Activated CD8-positive, alpha-beta T cell treated with anti-CD3 and anti-CD28 coated beads, Interleukin-2, amount 10 ng/mL, durations not matched to agents 7 days and 5 days (primary cell): ENCODE data around the gene AGAP1. TPM values are rescaled to one million over a fixed set of nuclear protein-coding genes. Genes with fewer than 3 reads are reported as not detected.

Experiments used
- ATAC-seq: fragments of 150-1000 bp; cut with Tn5 transposase; one replicate; pipeline ENCODE4 v1.10.0; 2021; ENCODE audit warnings: moderate library complexity
- CTCF ChIA-PET: fragments of 350-600 bp; sonication (Branson Sonifier 250); formaldehyde crosslinking; loops from one replicate; lab custom pipeline; 2021; ENCODE audit warnings: antibody characterized with exemption; lab: Charles Lee
- POLR2A ChIA-PET: fragments of 350-600 bp; sonication (Branson Sonifier 250); formaldehyde crosslinking; loops from one replicate; lab custom pipeline; 2021; ENCODE audit warnings: antibody characterized with exemption; lab: Charles Lee
- DNase-seq: peaks from one replicate; pipeline ENCODE4 v3.0.0-alpha.2; 2020
- H3K27ac Mint-ChIP-seq: one replicate; pipeline ENCODE4 v1.8.0; 2021; ENCODE audit warnings: mild to moderate bottlenecking, mixed read lengths
- H3K27me3 Mint-ChIP-seq: one replicate; pipeline ENCODE4 v1.8.0; 2021; ENCODE audit warnings: low read depth, mixed read lengths
- H3K36me3 Mint-ChIP-seq: one replicate; pipeline ENCODE4 v1.8.0; 2021; ENCODE audit warnings: low read depth, mixed read lengths
- H3K4me1 Mint-ChIP-seq: one replicate; pipeline ENCODE4 v1.8.0; 2021; ENCODE audit warnings: low read depth, mixed read lengths
- H3K4me3 Mint-ChIP-seq: one replicate; pipeline ENCODE4 v1.8.0; 2021; ENCODE audit warnings: mild to moderate bottlenecking, mixed read lengths
- H3K9me3 Mint-ChIP-seq: one replicate; pipeline ENCODE4 v1.8.0; 2022; ENCODE audit warnings: mixed read lengths; ENCODE audit not compliant: insufficient read depth
- total RNA-seq, 2 experiments: library from RNA; stranded (reverse); gene quantifications; one replicate each; pipeline ENCODE4 v1.2.3, GENCODE V29; 2021

The AGAP1 gene
- total RNA-seq, 2 experiments from 2014 or later = 0.82 to 1.3 TPM

DNA sequence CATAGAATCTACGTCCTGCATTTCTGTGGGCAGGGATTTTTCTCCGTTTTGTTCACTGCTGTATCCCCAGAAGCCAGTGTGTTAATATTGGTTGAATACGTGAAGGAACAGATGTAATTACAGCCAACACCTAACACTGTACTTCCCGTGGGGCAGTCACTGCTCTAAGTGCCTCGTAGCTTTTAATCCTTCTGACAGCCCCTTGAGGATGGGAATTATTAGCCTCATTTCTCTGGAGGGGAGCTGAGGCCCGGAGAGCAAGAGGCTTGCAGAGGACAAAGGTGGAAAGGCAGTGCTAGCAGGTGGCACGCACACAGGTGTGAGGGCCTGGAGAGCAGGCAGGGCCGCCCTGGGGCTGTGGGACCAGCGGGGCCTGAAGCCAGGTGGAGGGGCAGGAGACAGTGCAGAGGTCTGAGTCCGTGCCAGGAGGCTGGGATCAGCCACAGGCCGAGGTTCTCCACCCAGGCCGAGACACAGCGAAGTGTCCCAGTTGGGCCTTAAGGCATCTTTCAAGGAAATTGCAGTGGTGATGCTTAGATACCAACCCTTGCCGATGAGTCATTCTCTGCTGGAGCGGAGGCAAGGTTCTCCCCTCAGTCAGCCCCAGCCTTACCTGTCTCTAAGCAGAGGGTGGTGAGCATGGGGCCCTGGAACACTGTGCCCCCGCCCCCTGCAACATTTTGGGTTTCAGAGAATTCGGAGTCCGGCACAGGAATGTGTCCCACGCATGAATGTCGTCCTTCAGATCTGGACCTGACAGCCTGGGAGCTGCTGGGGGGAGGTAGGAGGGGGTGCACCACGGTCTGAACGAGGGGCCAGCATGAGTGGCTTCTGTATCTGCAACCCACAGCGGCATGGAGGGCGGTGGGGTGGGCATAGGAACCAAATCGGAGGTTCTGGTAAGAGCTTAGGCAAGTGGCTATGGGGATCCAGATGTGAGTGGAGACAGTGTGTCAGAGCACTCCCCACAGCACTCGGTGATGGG, 551.7 kb downstream of the AGAP1 start:
- Mint-ChIP-seq H3K36me3 (no peaks in the 10 kb centered on the region), H3K4me3 (no peak overlapping the region), H3K27ac (no peak overlapping the region), H3K4me1 (peaks cover 5% of the 10 kb centered on the region), H3K27me3 (no peaks in the 10 kb centered on the region), H3K9me3 (no peaks in the 10 kb centered on the region)
- ATAC-seq (no peak), DNase-seq (no peak)
- ChIA-PET POLR2A (no interaction called here), CTCF (no interaction called here)

DNA sequence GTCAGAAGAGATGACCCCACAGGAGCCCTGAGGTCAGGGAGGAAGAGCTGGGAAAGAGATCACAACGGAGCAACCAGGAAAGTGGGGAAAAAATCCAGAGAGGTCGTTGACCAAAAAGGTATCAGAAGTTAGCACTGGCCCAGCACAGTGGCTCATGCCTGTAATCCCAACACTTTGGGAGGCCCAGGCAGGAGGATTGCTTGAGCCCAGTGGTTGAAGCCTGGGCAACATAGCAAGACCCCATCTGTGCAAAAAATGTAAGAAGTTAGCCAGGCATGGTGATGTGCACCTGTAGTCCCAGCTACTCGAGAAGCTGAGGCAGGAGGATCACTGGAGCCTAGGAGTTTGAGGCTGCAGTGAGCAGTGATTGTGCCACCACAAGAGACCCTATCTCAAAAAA, 552.9 kb downstream of the AGAP1 start:
- H3K27me3 Mint-ChIP-seq = no peaks in the 10 kb centered on the region
- no peaks in the 10 kb centered on the region for H3K36me3 Mint-ChIP-seq
- DNase-seq (no peak), ATAC-seq (no peak)
- H3K9me3 Mint-ChIP-seq = no peaks in the 10 kb centered on the region
- ChIA-PET POLR2A (no interaction called here), CTCF (no interaction called here)
- no peak overlapping the region for H3K4me3 Mint-ChIP-seq
- no peak overlapping the region for H3K27ac Mint-ChIP-seq
- H3K4me1 Mint-ChIP-seq = peaks cover 5% of the 10 kb centered on the region

DNA sequence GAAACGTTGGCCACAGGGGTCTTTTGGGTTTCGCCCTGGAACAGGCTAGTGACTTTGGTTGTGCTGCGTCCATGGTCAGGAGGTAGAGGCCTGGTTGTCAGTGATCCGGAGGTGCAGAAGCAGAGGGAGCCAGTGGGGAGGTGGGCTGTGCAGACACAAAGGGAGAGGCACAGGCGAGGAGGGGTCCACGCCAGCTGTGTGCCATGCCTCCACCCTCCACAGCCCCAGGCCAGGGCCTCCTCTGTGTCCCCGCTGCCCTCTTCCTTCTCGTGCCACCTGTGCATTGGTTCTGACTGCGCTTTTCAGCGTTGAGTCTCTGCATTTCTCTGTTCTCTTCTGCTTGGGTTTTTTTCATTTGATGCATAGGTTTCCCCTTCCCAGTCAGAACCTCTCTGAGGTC, 553.3 kb downstream of the AGAP1 start:
- H3K36me3 Mint-ChIP-seq = no peaks in the 10 kb centered on the region
- DNase-seq (no peak), ATAC-seq (no peak)
- no peaks in the 10 kb centered on the region for H3K27me3 Mint-ChIP-seq
- no peaks in the 10 kb centered on the region for H3K9me3 Mint-ChIP-seq
- no peak overlapping the region for H3K27ac Mint-ChIP-seq
- no peak overlapping the region for H3K4me3 Mint-ChIP-seq
- peaks cover 5% of the 10 kb centered on the region for H3K4me1 Mint-ChIP-seq
- POLR2A ChIA-PET = no interaction called here
- CTCF ChIA-PET = no interaction called here

DNA sequence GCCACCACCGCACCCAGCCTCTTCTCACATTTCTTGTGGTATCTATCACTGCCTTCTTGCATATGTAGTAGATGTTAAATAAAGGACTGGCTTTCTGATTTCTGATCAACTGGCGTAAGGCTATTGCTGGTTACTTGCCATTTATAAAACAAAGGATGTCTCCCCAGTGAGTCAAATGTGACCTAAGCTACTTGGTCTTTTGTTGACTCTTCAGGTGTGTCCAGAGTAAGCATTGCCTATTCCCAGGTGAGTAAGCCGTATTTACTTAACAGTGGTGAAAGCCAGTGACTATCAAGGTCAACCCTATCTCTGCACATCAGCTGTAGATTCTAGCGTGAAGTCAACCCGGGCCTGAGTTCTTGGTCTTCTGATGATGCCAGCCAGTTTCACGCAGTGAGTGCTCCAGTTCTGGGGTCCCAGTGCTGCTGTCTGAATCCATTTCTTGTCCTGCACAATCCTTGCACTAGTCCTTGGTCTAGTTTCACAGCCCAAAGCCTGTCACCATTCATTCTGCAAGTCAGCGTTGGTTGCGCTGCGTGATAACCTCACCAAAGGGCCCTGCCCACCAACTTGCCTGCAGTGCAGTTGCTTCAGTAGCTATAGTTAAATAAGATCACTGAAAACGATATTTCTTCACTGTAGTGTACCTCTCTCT, 554.2 kb downstream of the AGAP1 start:
- H3K4me1 Mint-ChIP-seq = peaks cover 5% of the 10 kb centered on the region

DNA sequence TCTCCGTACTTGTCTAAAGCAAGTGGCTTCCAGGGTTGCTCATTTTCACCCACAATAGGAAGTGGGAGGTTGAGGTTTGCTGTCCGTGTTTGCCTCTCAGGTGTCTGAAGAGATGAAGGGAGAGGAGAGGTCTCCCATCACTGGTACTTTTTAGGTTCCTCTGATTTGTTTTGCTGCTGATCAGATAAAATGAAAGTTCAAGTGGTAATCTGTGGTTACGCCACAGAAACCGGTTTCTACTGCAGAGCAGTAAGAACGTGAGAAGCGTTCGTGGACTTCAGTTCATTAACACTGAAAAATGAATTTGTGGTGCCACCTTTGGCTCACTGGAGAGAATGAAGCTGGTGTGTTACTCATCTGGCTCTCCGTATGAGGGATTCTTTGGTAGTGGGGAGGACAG, 556.1 kb downstream of the AGAP1 start:
- H3K9me3 Mint-ChIP-seq = no peaks in the 10 kb centered on the region
- CTCF ChIA-PET = interaction anchor here (1.0 to 1.7 kb wide), 2 partner anchors 270 to 271 kb away, joined by 3 to 5 read pairs; no protein-coding TSS in a partner anchor
- POLR2A ChIA-PET = no interaction called here
- DNase-seq = no peak
- no peak overlapping the region for H3K4me3 Mint-ChIP-seq
- H3K4me1 Mint-ChIP-seq = peaks cover 5% of the 10 kb centered on the region
- H3K27ac Mint-ChIP-seq = no peak overlapping the region
- H3K27me3 Mint-ChIP-seq = peaks cover 13% of the 10 kb centered on the region
- H3K36me3 Mint-ChIP-seq = no peaks in the 10 kb centered on the region
- ATAC-seq = no peak

More for the DNA sequence above, 554.2 kb downstream of the AGAP1 start:
- H3K4me3 Mint-ChIP-seq = no peak overlapping the region
- H3K27ac Mint-ChIP-seq = no peak overlapping the region
- H3K36me3 Mint-ChIP-seq = no peaks in the 10 kb centered on the region
- no peak for ATAC-seq
- peaks cover 4% of the 10 kb centered on the region for H3K27me3 Mint-ChIP-seq
- CTCF ChIA-PET = no interaction called here
- no peak for DNase-seq
- POLR2A ChIA-PET = no interaction called here
- no peaks in the 10 kb centered on the region for H3K9me3 Mint-ChIP-seq

DNA sequence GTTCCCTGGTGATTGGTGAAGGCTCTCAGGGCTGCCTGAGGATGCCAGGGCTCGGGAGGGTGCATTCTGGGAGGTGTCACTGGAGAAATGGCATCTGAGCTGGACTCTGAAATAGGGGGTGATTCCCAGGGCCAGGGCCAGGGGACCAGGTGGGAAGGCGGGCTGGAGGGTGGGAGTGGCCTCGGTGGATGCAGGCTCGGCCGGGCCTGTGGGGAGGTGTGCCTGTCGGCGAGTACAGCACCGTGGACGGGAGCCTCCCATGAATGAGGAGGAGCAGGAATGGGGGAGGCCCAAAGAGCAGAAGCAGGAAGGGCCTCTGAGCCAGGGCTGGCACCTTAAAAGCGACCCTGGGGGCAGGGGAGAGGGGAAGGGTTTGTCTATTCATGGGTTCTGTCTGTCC, 557.5 kb downstream of the AGAP1 start:
- peaks cover 5% of the 10 kb centered on the region for H3K4me1 Mint-ChIP-seq
- H3K36me3 Mint-ChIP-seq = no peaks in the 10 kb centered on the region
- no peak overlapping the region for H3K4me3 Mint-ChIP-seq
- ChIA-PET POLR2A (no interaction called here), CTCF (no interaction called here)
- ATAC-seq = no peak
- H3K27me3 Mint-ChIP-seq = peaks cover 13% of the 10 kb centered on the region
- DNase-seq = no peak
- H3K9me3 Mint-ChIP-seq = no peaks in the 10 kb centered on the region
- no peak overlapping the region for H3K27ac Mint-ChIP-seq

DNA sequence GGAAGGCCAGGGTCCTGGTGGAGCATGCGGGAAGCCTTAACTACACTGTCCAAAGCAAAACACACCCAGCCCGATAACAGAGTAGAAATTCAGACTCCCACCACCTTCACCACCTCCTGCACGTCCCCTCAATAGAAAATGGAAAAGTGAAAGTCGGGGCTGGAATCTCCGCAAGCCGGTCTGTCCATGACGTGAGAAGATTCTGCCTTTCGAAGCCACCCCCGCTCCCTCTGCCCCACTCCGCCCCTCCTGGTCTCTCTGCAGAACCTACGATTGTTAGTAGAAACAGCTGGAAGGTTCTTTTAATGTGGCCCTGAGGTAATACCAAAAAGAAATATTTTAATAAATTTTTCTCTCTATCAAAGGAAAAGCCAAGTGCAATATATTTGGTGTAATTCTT, 558.0 kb downstream of the AGAP1 start:
- H3K27me3 Mint-ChIP-seq = peaks cover 13% of the 10 kb centered on the region
- ATAC-seq (no peak), DNase-seq (no peak)
- peaks cover 5% of the 10 kb centered on the region for H3K4me1 Mint-ChIP-seq
- CTCF ChIA-PET = no interaction called here
- H3K4me3 Mint-ChIP-seq = no peak overlapping the region
- no peaks in the 10 kb centered on the region for H3K36me3 Mint-ChIP-seq
- H3K9me3 Mint-ChIP-seq = no peaks in the 10 kb centered on the region
- POLR2A ChIA-PET = no interaction called here
- H3K27ac Mint-ChIP-seq = no peak overlapping the region

DNA sequence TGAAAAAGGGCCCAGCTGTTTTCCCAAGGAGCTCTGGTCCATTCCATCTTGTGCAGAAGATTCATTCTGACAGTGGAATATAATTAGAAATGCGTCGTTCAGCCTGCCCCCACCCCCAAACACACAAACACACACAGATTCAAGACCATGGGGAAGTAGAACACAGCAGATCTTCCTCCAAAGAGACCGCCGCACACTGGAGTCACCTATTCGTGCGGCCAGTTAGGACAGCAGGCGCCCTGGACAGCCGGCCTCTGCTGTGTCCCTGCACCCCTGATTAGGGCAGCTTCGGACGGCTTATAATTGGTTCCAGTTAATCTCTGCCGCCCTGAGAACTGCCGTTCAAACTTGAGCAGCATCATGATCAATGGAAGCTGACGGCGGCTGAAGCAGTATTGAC, 558.4 kb downstream of the AGAP1 start:
- Mint-ChIP-seq H3K27ac (no peak overlapping the region), H3K4me1 (peaks cover 5% of the 10 kb centered on the region)
- CTCF ChIA-PET = no interaction called here

DNA sequence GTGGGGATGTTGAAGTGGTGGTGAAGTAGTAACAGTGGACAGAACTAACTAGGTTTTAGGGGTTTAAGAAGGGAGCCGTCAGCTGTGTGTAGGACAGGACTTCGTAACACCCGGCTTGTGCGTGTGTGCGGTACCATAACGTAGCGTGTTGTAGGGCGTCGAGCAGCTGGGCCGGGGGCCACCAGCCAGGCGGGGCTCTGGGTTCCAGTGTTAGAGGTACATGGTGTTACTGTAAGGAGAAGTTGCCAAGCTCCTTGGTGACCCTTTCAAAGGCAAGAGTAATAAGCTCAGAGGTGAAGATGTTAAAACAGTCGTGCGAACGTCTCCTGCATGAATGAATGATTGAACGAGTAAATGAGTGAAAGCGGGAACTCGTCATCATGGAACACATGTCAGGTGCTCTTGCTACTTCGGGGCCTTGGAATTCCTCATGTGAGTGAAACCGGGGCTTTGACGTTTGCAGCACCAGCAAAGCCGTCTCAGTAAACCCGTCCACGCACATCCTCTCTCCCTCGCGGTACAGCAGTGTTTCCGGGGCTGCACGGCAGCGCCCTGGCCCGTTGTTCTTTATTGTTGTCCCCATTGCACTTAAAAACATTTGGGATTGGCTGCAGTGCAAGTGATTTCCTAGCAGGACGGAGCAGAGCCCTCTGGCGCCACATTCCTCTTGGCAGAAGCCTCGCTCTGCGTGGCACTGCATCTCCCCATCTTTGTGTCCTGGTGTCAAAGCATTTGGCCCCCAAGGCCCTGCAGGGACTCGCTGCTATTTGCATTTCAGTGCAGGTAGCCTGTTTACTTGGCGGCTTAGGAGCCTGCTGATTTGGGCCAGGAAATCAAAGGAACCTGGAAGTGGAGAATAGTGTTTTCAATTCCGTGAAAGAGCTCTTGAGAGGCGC, 559.3 kb downstream of the AGAP1 start:
- ATAC-seq (no peak), DNase-seq (no peak)
- Mint-ChIP-seq H3K9me3 (no peaks in the 10 kb centered on the region), H3K4me3 (no peak overlapping the region), H3K27ac (no peak overlapping the region), H3K4me1 (peaks cover 5% of the 10 kb centered on the region), H3K36me3 (no peaks in the 10 kb centered on the region), H3K27me3 (peaks cover 13% of the 10 kb centered on the region)
- ChIA-PET POLR2A (no interaction called here), CTCF (no interaction called here)

More for the DNA sequence above, 558.4 kb downstream of the AGAP1 start:
- Mint-ChIP-seq H3K4me3 (no peak overlapping the region), H3K9me3 (no peaks in the 10 kb centered on the region), H3K36me3 (no peaks in the 10 kb centered on the region), H3K27me3 (peaks cover 13% of the 10 kb centered on the region)
- DNase-seq (no peak), ATAC-seq (no peak)
- POLR2A ChIA-PET = no interaction called here

DNA sequence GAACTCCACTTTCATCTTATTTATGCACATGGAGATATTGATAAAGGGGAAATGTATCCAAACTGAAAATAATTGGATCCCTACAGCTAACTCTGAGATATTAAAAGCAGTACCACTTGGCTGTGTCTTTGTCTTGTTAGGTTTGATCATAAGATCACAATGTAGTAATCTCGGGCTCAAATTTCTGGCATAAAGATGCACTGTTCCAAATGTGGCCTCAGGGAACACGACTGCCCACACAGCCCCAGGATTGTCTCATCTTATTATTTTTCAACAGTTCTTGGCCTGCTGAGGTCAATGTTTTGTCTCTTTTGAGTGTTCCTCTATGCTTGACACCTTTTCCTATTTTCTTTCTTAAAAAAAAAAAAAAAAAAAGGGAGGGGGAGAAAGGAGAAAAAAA, 560.3 kb downstream of the AGAP1 start:
- no peaks in the 10 kb centered on the region for H3K36me3 Mint-ChIP-seq
- CTCF ChIA-PET = no interaction called here

DNA sequence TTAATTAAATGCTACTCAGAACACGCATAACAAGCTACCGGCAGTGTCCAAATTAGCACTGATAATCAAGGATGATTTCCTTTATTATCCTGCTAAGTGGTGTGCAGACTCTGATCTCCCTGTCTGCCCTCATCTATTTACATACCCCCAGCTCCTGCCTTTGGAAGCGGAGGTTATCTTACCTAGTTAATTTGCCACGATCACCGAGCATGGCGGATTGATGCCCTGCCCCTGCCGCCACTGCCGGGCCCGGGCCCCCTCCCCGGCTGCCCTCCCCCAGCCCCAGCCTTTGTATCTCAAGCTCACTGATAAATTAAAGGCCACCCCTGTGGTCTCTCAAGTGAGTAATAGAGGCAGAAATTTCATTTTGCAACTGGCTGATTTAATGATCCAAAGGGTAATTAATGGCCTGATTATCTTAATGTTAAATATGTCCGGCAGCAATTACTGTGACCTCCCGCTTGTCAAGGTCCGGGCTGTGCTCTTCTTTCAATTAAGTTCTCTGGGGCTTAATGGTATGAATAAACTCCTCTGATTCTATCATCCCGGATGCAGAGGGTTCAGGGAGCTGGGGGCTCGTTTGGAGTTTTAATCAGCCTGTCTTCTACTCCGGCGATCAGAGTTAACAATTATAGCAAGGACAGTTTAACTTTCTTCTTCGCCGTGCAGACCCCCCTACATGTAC, 560.9 kb downstream of the AGAP1 start:
- Mint-ChIP-seq H3K9me3 (no peaks in the 10 kb centered on the region), H3K4me1 (peaks cover 5% of the 10 kb centered on the region), H3K4me3 (no peak overlapping the region), H3K27me3 (peaks cover 13% of the 10 kb centered on the region), H3K27ac (no peak overlapping the region), H3K36me3 (no peaks in the 10 kb centered on the region)
- ChIA-PET CTCF (no interaction called here), POLR2A (no interaction called here)
- DNase-seq = no peak
- no peak for ATAC-seq

More for the DNA sequence above, 560.3 kb downstream of the AGAP1 start:
- ATAC-seq (no peak), DNase-seq (no peak)
- peaks cover 5% of the 10 kb centered on the region for H3K4me1 Mint-ChIP-seq
- H3K9me3 Mint-ChIP-seq = no peaks in the 10 kb centered on the region
- POLR2A ChIA-PET = no interaction called here
- peaks cover 13% of the 10 kb centered on the region for H3K27me3 Mint-ChIP-seq
- no peak overlapping the region for H3K4me3 Mint-ChIP-seq
- H3K27ac Mint-ChIP-seq = no peak overlapping the region
